HEK293 (cell line): ENCODE measurements around the gene TAS1R3.

ENCODE experiments used
- CTCF ChIA-PET: fragments of 350-600 bp; formaldehyde crosslinking; extraction: SDS; loops from one replicate; lab custom pipeline; 2021; ENCODE audit warnings: antibody characterized with exemption; lab: Yijun Ruan, JAX
- POLR2A ChIA-PET: fragments of 300-600 bp; formaldehyde crosslinking; extraction: SDS; loops from one replicate; lab custom pipeline; 2020; ENCODE audit warnings: antibody characterized with exemption, inconsistent platforms; lab: Yijun Ruan, JAX
- H3K27ac ChIP-seq: fragments of 200-500 bp; sonication (Bioruptor generic); 2 replicates; pipeline ENCODE4 v1.5.1; 2014; ENCODE audit warnings: low read depth, low read length, control low read depth, inconsistent platforms; ENCODE audit errors: extremely low read depth
- H3K36me3 ChIP-seq, 2 experiments: fragments of 200-500 bp in 1 of 2; sonication (Bioruptor generic) in 1 of 2; 1 replicate in 1 of 2; 2 replicates in 1 of 2; pipeline ENCODE4 v1.5.1; 2014 to 2017; ENCODE audit warnings: inconsistent platforms in 2 of 2, low read length in 2 of 2; ENCODE audit not compliant: control insufficient read depth in 2 of 2, insufficient read depth in 1 of 2
- H3K4me1 ChIP-seq: fragments of 200-500 bp; sonication (Bioruptor generic); 2 replicates; pipeline ENCODE4 v1.5.1; 2014; ENCODE audit warnings: mild to moderate bottlenecking, low read length, inconsistent platforms; ENCODE audit not compliant: control insufficient read depth, insufficient read depth
- H3K4me3 ChIP-seq: 2 replicates; pipeline ENCODE4 v1.5.1; 2011; ENCODE audit warnings: low read depth, mild to moderate bottlenecking, control low read depth, low read length, moderate library complexity
- H3K9me3 ChIP-seq: fragments of 200-500 bp; sonication (Bioruptor generic); 2 replicates; pipeline ENCODE4 v1.5.1; 2014; ENCODE audit warnings: low read depth, low read length, inconsistent platforms; ENCODE audit not compliant: control insufficient read depth, insufficient read depth
- BCL11A ChIP-seq: fragments of 450-650 bp; formaldehyde crosslinking; IDR thresholded peaks from 2 replicates; pipeline ENCODE4 v1.5.1; 2016; ENCODE audit warnings: low read depth, missing biosample characterization, missing genetic modification characterization
- KLF16 ChIP-seq: fragments of 450-650 bp; formaldehyde crosslinking; IDR thresholded peaks from 2 replicates; pipeline ENCODE4 v1.5.1; 2017; ENCODE audit warnings: missing biosample characterization, missing genetic modification characterization
- REST ChIP-seq: fragments of 450-650 bp; formaldehyde crosslinking; IDR thresholded peaks from 2 replicates; pipeline ENCODE4 v1.5.1; 2016; ENCODE audit warnings: missing biosample characterization, missing genetic modification characterization
- ZBTB26 ChIP-seq: fragments of 450-650 bp; formaldehyde crosslinking; optimal IDR thresholded peaks from 2 replicates; pipeline ENCODE3; 2016; ENCODE audit warnings: missing biosample characterization, mild to moderate bottlenecking, missing genetic modification characterization
- ZFP37 ChIP-seq: fragments of 450-650 bp; formaldehyde crosslinking; IDR thresholded peaks from 2 replicates; pipeline ENCODE4 v1.5.1; 2016; ENCODE audit warnings: missing biosample characterization, missing genetic modification characterization
- ZIC2 ChIP-seq: fragments of 450-650 bp; formaldehyde crosslinking; IDR thresholded peaks from 2 replicates; pipeline ENCODE4 v1.5.1; 2016; ENCODE audit warnings: missing biosample characterization, missing genetic modification characterization
- ZNF184 ChIP-seq: fragments of 450-650 bp; IDR thresholded peaks from 2 replicates; pipeline ENCODE4 v1.5.1; 2018; ENCODE audit warnings: missing biosample characterization, mild to moderate bottlenecking, missing genetic modification characterization
- ZNF2 ChIP-seq: fragments of 450-650 bp; formaldehyde crosslinking; IDR thresholded peaks from 2 replicates; pipeline ENCODE4 v1.5.1; 2016; ENCODE audit warnings: missing biosample characterization, missing genetic modification characterization
- ZNF221 ChIP-seq: fragments of 450-650 bp; formaldehyde crosslinking; IDR thresholded peaks from 2 replicates; pipeline ENCODE4 v1.5.1; 2017; ENCODE audit warnings: missing biosample characterization, missing genetic modification characterization, borderline replicate concordance
- ZNF23 ChIP-seq: fragments of 450-650 bp; formaldehyde crosslinking; IDR thresholded peaks from 2 replicates; pipeline ENCODE4 v1.5.1; 2016; ENCODE audit warnings: missing biosample characterization, missing genetic modification characterization, borderline replicate concordance
- ZNF239 ChIP-seq: fragments of 450-650 bp; formaldehyde crosslinking; IDR thresholded peaks from 2 replicates; pipeline ENCODE4 v1.5.1; 2016; ENCODE audit warnings: missing biosample characterization, missing genetic modification characterization
- ZNF302 ChIP-seq: fragments of 450-650 bp; formaldehyde crosslinking; IDR thresholded peaks from 2 replicates; pipeline ENCODE4 v1.5.1; 2016; ENCODE audit warnings: missing biosample characterization, missing genetic modification characterization, low read depth
- ZNF335 ChIP-seq: fragments of 450-650 bp; formaldehyde crosslinking; conservative IDR thresholded peaks from 2 replicates; pipeline ENCODE4 v1.5.1; 2016; ENCODE audit warnings: missing biosample characterization, missing genetic modification characterization
- ZNF354C ChIP-seq: fragments of 450-650 bp; formaldehyde crosslinking; IDR thresholded peaks from 2 replicates; pipeline ENCODE4 v1.5.1; 2016; ENCODE audit warnings: missing biosample characterization, missing genetic modification characterization, low read depth, borderline replicate concordance
- ZNF585B ChIP-seq: fragments of 450-650 bp; formaldehyde crosslinking; IDR thresholded peaks from 2 replicates; pipeline ENCODE4 v1.5.1; 2016; ENCODE audit warnings: missing biosample characterization, missing genetic modification characterization
- ZNF623 ChIP-seq: fragments of 450-650 bp; formaldehyde crosslinking; IDR thresholded peaks from 2 replicates; pipeline ENCODE4 v1.5.1; 2016; ENCODE audit warnings: missing biosample characterization, missing genetic modification characterization
- ZNF645 ChIP-seq: fragments of 450-650 bp; formaldehyde crosslinking; IDR thresholded peaks from 2 replicates; pipeline ENCODE4; 2016; ENCODE audit warnings: missing biosample characterization, missing genetic modification characterization
- ZNF692 ChIP-seq: fragments of 450-650 bp; formaldehyde crosslinking; IDR thresholded peaks from 2 replicates; pipeline ENCODE4 v1.5.1; 2016; ENCODE audit warnings: missing biosample characterization, missing genetic modification characterization
- ZNF747 ChIP-seq: fragments of 450-650 bp; formaldehyde crosslinking; IDR thresholded peaks from 2 replicates; pipeline ENCODE4 v1.5.1; 2016; ENCODE audit warnings: missing biosample characterization, missing genetic modification characterization
- ZNF843 ChIP-seq: fragments of 450-650 bp; formaldehyde crosslinking; IDR thresholded peaks from 2 replicates; pipeline ENCODE4 v1.5.1; 2016; ENCODE audit warnings: missing biosample characterization, missing genetic modification characterization
- ZSCAN16 ChIP-seq: fragments of 450-650 bp; formaldehyde crosslinking; IDR thresholded peaks from 2 replicates; pipeline ENCODE4 v1.5.1; 2016; ENCODE audit warnings: missing biosample characterization, missing genetic modification characterization
- ZXDB ChIP-seq: fragments of 450-650 bp; formaldehyde crosslinking; IDR thresholded peaks from 2 replicates; pipeline ENCODE4 v1.5.1; 2016; ENCODE audit warnings: missing biosample characterization, missing genetic modification characterization
- TF ChIP-seq, protein P1 (sequence below): sonication (generic); formaldehyde crosslinking; IDR thresholded peaks from 2 replicates; pipeline ENCODE4 v1.8.1; 2022; ENCODE audit warnings: mild to moderate bottlenecking, moderate library complexity, missing genetic modification reagents
- TF ChIP-seq, protein P2 (sequence below): fragments of 450-650 bp; formaldehyde crosslinking; IDR thresholded peaks from 2 replicates; pipeline ENCODE4 v1.5.1; 2016; ENCODE audit warnings: missing biosample characterization, missing genetic modification characterization
- TF ChIP-seq, protein P3 (sequence below): fragments of 450-650 bp; formaldehyde crosslinking; IDR thresholded peaks from 2 replicates; pipeline ENCODE4 v1.5.1; 2016; ENCODE audit warnings: missing biosample characterization, missing genetic modification characterization

Gene TAS1R3

DNA sequence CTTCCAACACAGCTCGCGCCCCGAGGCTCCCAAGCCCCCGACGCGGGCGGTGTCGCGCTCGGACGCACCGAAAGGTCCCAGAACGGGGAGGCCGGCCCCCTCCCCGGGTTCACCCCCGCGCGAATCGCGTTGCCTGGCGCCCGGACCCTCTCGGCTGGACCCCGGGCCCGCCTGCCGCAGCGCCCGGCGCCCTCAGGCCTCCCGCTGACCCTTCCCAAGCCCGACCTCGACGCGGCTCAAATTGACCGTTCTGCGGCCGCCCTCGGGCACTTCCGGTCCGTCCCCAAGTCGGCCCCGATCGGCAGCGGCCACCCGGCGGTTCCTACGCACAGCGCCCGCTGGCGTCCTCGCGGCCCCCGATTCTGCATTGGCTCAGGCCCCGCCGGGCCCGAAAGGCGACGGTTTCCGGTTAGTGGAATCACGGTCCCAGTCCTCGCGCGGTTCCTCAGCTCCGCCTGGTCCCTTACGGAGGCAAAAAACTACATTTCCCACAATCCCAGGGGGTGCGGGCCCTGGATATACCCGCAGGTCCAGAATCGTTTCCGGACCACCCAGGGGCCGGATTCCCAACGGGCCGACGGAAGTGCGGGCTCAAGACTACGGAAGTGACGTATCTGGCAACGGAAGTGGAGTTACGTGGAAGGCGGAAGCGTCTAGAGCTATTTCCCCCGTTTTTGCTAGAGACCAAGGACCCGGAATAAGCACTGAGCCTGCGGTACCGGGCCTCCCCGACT is 44.0 kb downstream of the TAS1R3 start, which contains the start of gene AURKAIP1:
Gene AURKAIP1, minus strand, starts transcription at position 279 of the 734 bp plus-strand sequence. CDS start 451 bp downstream, outside the sequence.
- H3K4me3 ChIP-seq = peak within 1 kb of the TSS; percentile 93
- H3K36me3 ChIP-seq = peaks cover 0 to 44% of the 10 kb centered on the region in 2 experiments; a peak in 2 of 3 replicates
- POLR2A ChIA-PET = interaction anchor here (0.6 to 1.5 kb wide), 21 partner anchors 9 to 1157 kb away, joined by 3 to 36 read pairs (median 3); partner anchors contain the start of genes CCNL2, MRPL20 and SDF4
- peaks cover 4% of the 10 kb centered on the region; the same call in 1 of the 2 replicates for H3K4me1 ChIP-seq
- no peaks in the 10 kb centered on the region for H3K9me3 ChIP-seq
- CTCF ChIA-PET = interaction anchor here (1.0 to 1.6 kb wide), 3 partner anchors 13 to 23 kb away, joined by 3 to 5 read pairs (median 4); no protein-coding TSS in a partner anchor
- H3K27ac ChIP-seq = peak within 1 kb of the TSS; percentile 89
- TF ChIP-seq, protein P1, sequence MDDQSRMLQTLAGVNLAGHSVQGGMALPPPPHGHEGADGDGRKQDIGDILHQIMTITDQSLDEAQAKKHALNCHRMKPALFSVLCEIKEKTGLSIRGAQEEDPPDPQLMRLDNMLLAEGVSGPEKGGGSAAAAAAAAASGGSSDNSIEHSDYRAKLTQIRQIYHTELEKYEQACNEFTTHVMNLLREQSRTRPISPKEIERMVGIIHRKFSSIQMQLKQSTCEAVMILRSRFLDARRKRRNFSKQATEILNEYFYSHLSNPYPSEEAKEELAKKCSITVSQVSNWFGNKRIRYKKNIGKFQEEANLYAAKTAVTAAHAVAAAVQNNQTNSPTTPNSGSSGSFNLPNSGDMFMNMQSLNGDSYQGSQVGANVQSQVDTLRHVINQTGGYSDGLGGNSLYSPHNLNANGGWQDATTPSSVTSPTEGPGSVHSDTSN (CRISPR knock-in tag) = peak; percentile 85
- TF ChIP-seq ZSCAN16 (tag by site-specific recombination) (peak; percentile 84), ZIC2 (tag by site-specific recombination) (peak; percentile 55), ZNF335 (tag by site-specific recombination) (peak; percentile 92), ZNF239 (tag by site-specific recombination) (peak; percentile 86; the same call in 1 of the 2 replicates), ZNF23 (tag by site-specific recombination) (no peak), ZNF354C (tag by site-specific recombination) (no peak), ZNF623 (tag by site-specific recombination) (0 out of 2 replicates have a peak, but pooled peaks have one; percentile 29), ZNF184 (tag by site-specific recombination) (peak; percentile 95), ZNF221 (peak; percentile 95), ZNF843 (peak; percentile 82), ZXDB (tag by site-specific recombination) (peak; percentile 99), ZNF747 (tag by site-specific recombination) (no peak), ZFP37 (peak; percentile 100), ZNF302 (peak; percentile 89), REST (tag by site-specific recombination) (peak; percentile 62), ZNF585B (tag by site-specific recombination) (no peak), ZNF2 (tag by site-specific recombination) (peak; percentile 100), ZBTB26 (tag by site-specific recombination) (peak; percentile 87), ZNF645 (tag by site-specific recombination) (peak; percentile 80), KLF16 (tag by site-specific recombination) (peak; percentile 98), BCL11A (peak; percentile 75; the same call in 1 of the 2 replicates), ZNF692 (tag by site-specific recombination) (peak; percentile 96)
- TF ChIP-seq, protein P2, sequence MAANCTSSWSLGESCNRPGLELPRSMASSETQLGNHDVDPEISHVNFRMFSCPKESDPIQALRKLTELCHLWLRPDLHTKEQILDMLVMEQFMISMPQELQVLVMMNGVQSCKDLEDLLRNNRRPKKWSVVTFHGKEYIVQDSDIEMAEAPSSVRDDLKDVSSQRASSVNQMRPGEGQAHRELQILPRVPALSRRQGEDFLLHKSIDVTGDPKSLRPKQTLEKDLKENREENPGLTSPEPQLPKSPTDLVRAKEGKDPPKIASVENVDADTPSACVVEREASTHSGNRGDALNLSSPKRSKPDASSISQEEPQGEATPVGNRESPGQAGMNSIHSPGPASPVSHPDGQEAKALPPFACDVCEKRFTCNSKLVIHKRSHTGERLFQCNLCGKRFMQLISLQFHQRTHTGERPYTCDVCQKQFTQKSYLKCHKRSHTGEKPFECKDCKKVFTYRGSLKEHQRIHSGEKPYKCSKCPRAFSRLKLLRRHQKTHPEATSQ = peak; percentile 100
- TF ChIP-seq, protein P3, sequence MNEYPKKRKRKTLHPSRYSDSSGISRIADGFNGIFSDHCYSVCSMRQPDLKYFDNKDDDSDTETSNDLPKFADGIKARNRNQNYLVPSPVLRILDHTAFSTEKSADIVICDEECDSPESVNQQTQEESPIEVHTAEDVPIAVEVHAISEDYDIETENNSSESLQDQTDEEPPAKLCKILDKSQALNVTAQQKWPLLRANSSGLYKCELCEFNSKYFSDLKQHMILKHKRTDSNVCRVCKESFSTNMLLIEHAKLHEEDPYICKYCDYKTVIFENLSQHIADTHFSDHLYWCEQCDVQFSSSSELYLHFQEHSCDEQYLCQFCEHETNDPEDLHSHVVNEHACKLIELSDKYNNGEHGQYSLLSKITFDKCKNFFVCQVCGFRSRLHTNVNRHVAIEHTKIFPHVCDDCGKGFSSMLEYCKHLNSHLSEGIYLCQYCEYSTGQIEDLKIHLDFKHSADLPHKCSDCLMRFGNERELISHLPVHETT (tag by site-specific recombination) = peak; percentile 96
